Stimulated activated CD4-positive, alpha-beta T cell treated with anti-CD3 and anti-CD28 coated beads, TNF-alpha, amount 100 ng/mL, for 24 hours (primary cell): Measurements from ENCODE around the gene SHANK1.

Experiments used
- DNase-seq, 3 experiments: peaks; one replicate each; pipeline ENCODE4 v3.0.0-alpha.2; 2020; ENCODE audit warnings: low read depth in 3 of 3

The SHANK1 gene

GRCh38 chr19:50686310-50687032 lies 33.1 kb downstream of the SHANK1 start:
- no peak for DNase-seq

GRCh38 chr19:50679177-50680125 lies 40.2 kb downstream of the SHANK1 start:
- peak; percentile 58 to 78 (median 61) for DNase-seq

- DNase-seq = no peak
Observed at GRCh38 chr19:50678323-50678722, 41.3 kb downstream of the SHANK1 start.

- no peak for DNase-seq
Observed at GRCh38 chr19:50677636-50678035, 42.0 kb downstream of the SHANK1 start.

GRCh38 chr19:50676625-50677197 lies 42.9 kb downstream of the SHANK1 start:
- no peak for DNase-seq

GRCh38 chr19:50673118-50673517 lies 46.5 kb downstream of the SHANK1 start:
- DNase-seq = no peak

GRCh38 chr19:50670102-50670380 lies 49.6 kb downstream of the SHANK1 start:
- DNase-seq = no peak

- DNase-seq = peak; percentile 6 to 38 (median 10)
Observed at GRCh38 chr19:50669302-50670101, 50.1 kb downstream of the SHANK1 start.

GRCh38 chr19:50668879-50669278 lies 50.7 kb downstream of the SHANK1 start:
- no peak for DNase-seq

- DNase-seq = no peak
Observed at GRCh38 chr19:50668416-50668815, 51.2 kb downstream of the SHANK1 start.

GRCh38 chr19:50667759-50668231 lies 51.8 kb downstream of the SHANK1 start:
- no peak for DNase-seq

- no peak for DNase-seq
Observed at GRCh38 chr19:50667177-50667758, 52.3 kb downstream of the SHANK1 start.

GRCh38 chr19:50666346-50667176 lies 53.0 kb downstream of the SHANK1 start:
- DNase-seq = no peak

- DNase-seq = no peak
Observed at GRCh38 chr19:50664204-50664603, 55.4 kb downstream of the SHANK1 start.

GRCh38 chr19:50663482-50663790 lies 56.2 kb downstream of the SHANK1 start:
- DNase-seq = no peak

GRCh38 chr19:50662651-50663481 lies 56.7 kb downstream of the SHANK1 start:
- no peak for DNase-seq

GRCh38 chr19:50661766-50662650 lies 57.6 kb downstream of the SHANK1 start:
- DNase-seq = no peak

- no peak for DNase-seq
Observed at GRCh38 chr19:50661023-50661422, 58.6 kb downstream of the SHANK1 start.

GRCh38 chr19:50660088-50660366 lies 59.6 kb downstream of the SHANK1 start:
- no peak for DNase-seq
